Measurements from ENCODE around the gene NCAN. TPM values are rescaled to one million over a fixed set of nuclear protein-coding genes. Genes with fewer than 3 reads are reported as not detected.
"Not testable (repeated sequence)": the region's sequence is repeated elsewhere in the genome, so short reads cannot be mapped to it uniquely, and the experiment has no call there.

The NCAN gene
- total RNA-seq, 1 experiment from 2014 or later, result not detected

DNA sequence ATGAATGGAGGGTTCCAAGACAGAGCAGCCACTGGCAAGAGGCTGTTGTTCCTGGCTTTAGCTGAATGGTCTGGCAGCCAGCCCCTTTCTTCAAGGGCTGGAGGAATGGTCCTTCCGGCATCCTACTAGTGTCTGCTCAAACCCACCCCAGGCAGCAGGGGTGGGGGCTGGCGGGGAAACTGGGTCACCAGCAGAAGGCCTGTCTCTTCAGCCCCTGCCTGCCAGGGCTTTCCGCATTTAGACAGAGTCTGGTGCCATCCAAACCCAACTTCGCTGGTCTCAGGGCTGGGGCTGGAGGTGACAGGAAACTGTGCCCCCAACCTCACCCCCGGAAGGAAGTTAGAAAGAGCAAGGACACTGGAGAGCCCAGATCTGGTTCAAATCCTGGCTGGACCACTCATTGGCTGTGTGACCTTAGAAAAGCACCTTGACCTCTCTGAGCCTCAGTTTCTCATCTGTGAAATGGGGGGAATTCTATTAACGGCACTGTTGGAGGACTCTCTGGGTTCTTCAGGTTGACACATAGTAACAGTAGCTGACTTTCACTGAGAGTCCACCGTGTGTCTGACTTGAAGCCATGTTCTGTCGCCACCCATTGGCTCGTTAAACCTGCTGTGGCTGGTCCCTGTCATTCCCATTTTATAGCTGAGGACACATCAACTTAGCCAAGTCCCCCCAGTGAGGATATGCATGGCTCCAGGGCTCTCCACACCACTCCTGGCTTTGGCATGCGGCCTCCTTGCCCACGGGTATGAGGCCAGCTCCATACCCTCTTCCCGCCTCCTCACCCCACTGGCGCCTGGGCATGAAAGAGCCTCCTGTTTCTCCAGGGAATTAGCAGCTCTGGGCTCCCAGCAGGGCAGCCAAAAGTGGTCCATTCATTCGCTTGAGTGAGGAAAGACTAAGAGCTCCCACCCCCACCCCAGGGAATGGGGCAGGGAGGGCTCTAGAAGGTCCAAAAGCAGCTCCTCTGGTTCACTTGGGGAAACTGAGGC is 6.0 kb upstream of the NCAN start:
- no peak overlapping the region for H3K27ac ChIP-seq
- peaks cover 14% of the 10 kb centered on the region for H3K4me1 ChIP-seq (replicated peaks)
- no peak overlapping the region for H3K4me3 ChIP-seq
- H3K9me3 ChIP-seq (replicated peaks), result no peaks in the 10 kb centered on the region
- H3K36me3 ChIP-seq, result peaks cover 15% of the 10 kb centered on the region
- peaks cover 20% of the 10 kb centered on the region; the same call in 1 of the 2 replicates for H3K27me3 ChIP-seq (replicated peaks)
- DNase-seq (ENCODE audit: low read depth in 1 of 2, low spot score in 2 of 2), result no peak

GRCh38 chr19:19206938-19207337 is 4.8 kb upstream of the NCAN start:
- no peak overlapping the region for H3K4me3 ChIP-seq
- DNase-seq (ENCODE audit: low read depth in 1 of 2, low spot score in 2 of 2), result no peak
- H3K4me1 ChIP-seq (replicated peaks), result peaks cover 14% of the 10 kb centered on the region
- H3K9me3 ChIP-seq (replicated peaks), result no peaks in the 10 kb centered on the region
- peaks cover 28% of the 10 kb centered on the region for H3K27me3 ChIP-seq (replicated peaks)
- H3K36me3 ChIP-seq, result peaks cover 10% of the 10 kb centered on the region; the same call in 1 of the 2 replicates
- H3K27ac ChIP-seq, result no peak overlapping the region

GRCh38 chr19:19207637-19208572 is 3.9 kb upstream of the NCAN start:
- Histone ChIP-seq H3K36me3 (peaks cover 2% of the 10 kb centered on the region; the same call in 1 of the 2 replicates), H3K4me1 (replicated peaks) (peaks cover 6% of the 10 kb centered on the region), H3K9me3 (replicated peaks) (no peaks in the 10 kb centered on the region), H3K27me3 (replicated peaks) (peaks cover 36% of the 10 kb centered on the region), H3K4me3 (no peak overlapping the region), H3K27ac (no peak overlapping the region)
- DNase-seq (ENCODE audit: low read depth in 1 of 2, low spot score in 2 of 2), result no peak

DNA sequence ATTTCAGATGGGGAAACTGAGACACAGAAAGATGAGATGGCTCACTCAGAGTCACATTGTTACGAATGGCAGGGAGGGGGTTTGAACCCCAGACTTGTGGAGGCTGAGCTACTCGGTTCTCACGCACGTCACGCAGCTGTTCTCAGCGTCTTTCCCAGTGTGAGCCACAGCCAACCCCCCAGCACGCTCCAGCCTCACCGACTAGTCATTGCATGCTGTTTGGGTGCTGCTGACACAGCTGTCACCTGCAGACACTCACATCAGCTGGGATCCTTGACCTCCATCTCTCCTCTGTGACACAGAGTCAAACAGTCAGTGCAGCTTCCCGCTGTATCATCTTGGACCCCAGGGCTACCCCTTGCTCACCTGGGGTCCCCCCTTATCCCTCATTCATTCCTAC is 2.4 kb upstream of the NCAN start:
- no peak overlapping the region for H3K4me3 ChIP-seq
- DNase-seq (ENCODE audit: low read depth in 1 of 2, low spot score in 2 of 2), result no peak
- H3K27me3 ChIP-seq (replicated peaks), result peaks cover 41% of the 10 kb centered on the region
- H3K36me3 ChIP-seq, result no peaks in the 10 kb centered on the region
- H3K27ac ChIP-seq, result no peak overlapping the region
- H3K4me1 ChIP-seq (replicated peaks), result no peaks in the 10 kb centered on the region
- H3K9me3 ChIP-seq (replicated peaks), result no peaks in the 10 kb centered on the region

- no peaks in the 10 kb centered on the region for H3K4me1 ChIP-seq (replicated peaks)
- H3K27me3 ChIP-seq (replicated peaks), result peaks cover 41% of the 10 kb centered on the region
Observed at GRCh38 chr19:19212916-19213315, 1.2 kb downstream of the NCAN start.

GRCh38 chr19:19213426-19214158 is 1.8 kb downstream of the NCAN start:
- no peak overlapping the region for H3K4me3 ChIP-seq
- DNase-seq (ENCODE audit: low read depth in 1 of 2, low spot score in 2 of 2), result no peak
- peaks cover 4% of the 10 kb centered on the region; the same call in 1 of the 2 replicates for H3K9me3 ChIP-seq (replicated peaks)
- H3K36me3 ChIP-seq, result no peaks in the 10 kb centered on the region
- peaks cover 41% of the 10 kb centered on the region for H3K27me3 ChIP-seq (replicated peaks)
- no peak overlapping the region for H3K27ac ChIP-seq
- no peaks in the 10 kb centered on the region for H3K4me1 ChIP-seq (replicated peaks)

More at GRCh38 chr19:19212916-19213315, 1.2 kb downstream of the NCAN start:
- Histone ChIP-seq H3K9me3 (replicated peaks) (peaks cover 4% of the 10 kb centered on the region; the same call in 1 of the 2 replicates), H3K4me3 (no peak overlapping the region), H3K27ac (no peak overlapping the region), H3K36me3 (no peaks in the 10 kb centered on the region)
- DNase-seq (ENCODE audit: low read depth in 1 of 2, low spot score in 2 of 2), result no peak

DNA sequence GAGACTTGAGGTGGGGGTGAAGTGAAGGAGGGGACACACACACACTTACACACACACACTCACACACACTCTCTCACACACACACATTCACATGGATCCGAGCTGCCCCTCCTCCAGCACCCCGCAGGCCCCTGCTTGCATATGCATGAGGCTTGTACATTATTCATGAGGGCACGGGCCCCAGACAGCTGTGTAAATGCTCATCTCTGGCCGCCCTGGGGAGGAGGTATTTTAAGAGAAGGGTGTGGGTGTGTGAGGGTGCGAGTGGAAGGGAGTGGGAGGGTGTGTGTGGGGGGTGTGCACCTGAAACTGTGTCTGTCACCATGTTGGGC is 2.4 kb downstream of the NCAN start:
- DNase-seq (ENCODE audit: low read depth in 1 of 2, low spot score in 2 of 2), result no peak
- Histone ChIP-seq H3K4me1 (replicated peaks) (no peaks in the 10 kb centered on the region), H3K4me3 (no peak overlapping the region), H3K27ac (no peak overlapping the region), H3K36me3 (no peaks in the 10 kb centered on the region), H3K27me3 (replicated peaks) (peaks cover 38% of the 10 kb centered on the region), H3K9me3 (replicated peaks) (peaks cover 4% of the 10 kb centered on the region; the same call in 1 of the 2 replicates)

GRCh38 chr19:19214892-19215291 is 3.1 kb downstream of the NCAN start:
- no peaks in the 10 kb centered on the region for H3K36me3 ChIP-seq
- no peaks in the 10 kb centered on the region for H3K4me1 ChIP-seq (replicated peaks)
- DNase-seq (ENCODE audit: low read depth in 1 of 2, low spot score in 2 of 2), result peak; percentile 22 to 65
- H3K9me3 ChIP-seq (replicated peaks), result peaks cover 4% of the 10 kb centered on the region; the same call in 1 of the 2 replicates
- H3K4me3 ChIP-seq, result no peak overlapping the region
- no peak overlapping the region for H3K27ac ChIP-seq
- H3K27me3 ChIP-seq (replicated peaks), result peaks cover 38% of the 10 kb centered on the region

- H3K36me3 ChIP-seq, result no peaks in the 10 kb centered on the region
- no peaks in the 10 kb centered on the region for H3K4me1 ChIP-seq (replicated peaks)
- no peak overlapping the region for H3K4me3 ChIP-seq
- peaks cover 40% of the 10 kb centered on the region for H3K27me3 ChIP-seq (replicated peaks)
- H3K9me3 ChIP-seq (replicated peaks), result peaks cover 4% of the 10 kb centered on the region; the same call in 1 of the 2 replicates
- no peak overlapping the region for H3K27ac ChIP-seq
- DNase-seq (ENCODE audit: low read depth in 1 of 2, low spot score in 2 of 2), result no peak
Observed at GRCh38 chr19:19215792-19216191, 4.0 kb downstream of the NCAN start.

DNA sequence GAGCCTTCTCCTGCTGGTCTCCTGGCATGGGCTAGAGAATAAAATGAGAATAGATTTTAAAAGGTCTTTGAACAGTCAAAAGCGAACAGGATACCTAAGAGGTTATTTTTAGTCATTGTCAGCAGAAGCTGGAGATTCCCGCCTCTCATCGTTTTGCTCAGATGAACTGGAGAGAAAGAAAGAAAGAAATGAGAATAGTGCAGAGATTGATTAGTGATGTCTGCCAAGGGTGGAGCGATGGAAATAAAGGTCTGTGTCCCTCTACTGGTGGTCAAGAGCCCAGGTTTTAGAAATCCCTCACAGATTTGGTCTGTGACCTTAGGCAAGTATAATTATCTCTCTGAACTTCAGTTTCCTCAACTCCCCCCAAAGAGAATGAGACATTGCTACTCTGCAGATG is 5.3 kb downstream of the NCAN start:
- Histone ChIP-seq H3K4me3 (no peak overlapping the region), H3K36me3 (no peaks in the 10 kb centered on the region), H3K27me3 (replicated peaks) (peaks cover 32% of the 10 kb centered on the region), H3K27ac (no peak overlapping the region), H3K4me1 (replicated peaks) (no peaks in the 10 kb centered on the region), H3K9me3 (replicated peaks) (peaks cover 4% of the 10 kb centered on the region; the same call in 1 of the 2 replicates)
- no peak for DNase-seq (ENCODE audit: low read depth in 1 of 2, low spot score in 2 of 2)

GRCh38 chr19:19218911-19219310 is 7.2 kb downstream of the NCAN start:
- Histone ChIP-seq H3K4me3 (no peak overlapping the region), H3K27me3 (replicated peaks) (peaks cover 25% of the 10 kb centered on the region), H3K36me3 (no peaks in the 10 kb centered on the region), H3K27ac (no peak overlapping the region), H3K9me3 (replicated peaks) (peaks cover 4% of the 10 kb centered on the region; the same call in 1 of the 2 replicates), H3K4me1 (replicated peaks) (no peaks in the 10 kb centered on the region)
- DNase-seq (ENCODE audit: low read depth in 1 of 2, low spot score in 2 of 2), result no peak

GRCh38 chr19:19221000-19221399 is 9.2 kb downstream of the NCAN start:
- H3K27me3 ChIP-seq (replicated peaks), result peaks cover 20% of the 10 kb centered on the region
- H3K27ac ChIP-seq; DNase-seq (ENCODE audit: low read depth in 1 of 2, low spot score in 2 of 2): not testable (repeated sequence)

DNA sequence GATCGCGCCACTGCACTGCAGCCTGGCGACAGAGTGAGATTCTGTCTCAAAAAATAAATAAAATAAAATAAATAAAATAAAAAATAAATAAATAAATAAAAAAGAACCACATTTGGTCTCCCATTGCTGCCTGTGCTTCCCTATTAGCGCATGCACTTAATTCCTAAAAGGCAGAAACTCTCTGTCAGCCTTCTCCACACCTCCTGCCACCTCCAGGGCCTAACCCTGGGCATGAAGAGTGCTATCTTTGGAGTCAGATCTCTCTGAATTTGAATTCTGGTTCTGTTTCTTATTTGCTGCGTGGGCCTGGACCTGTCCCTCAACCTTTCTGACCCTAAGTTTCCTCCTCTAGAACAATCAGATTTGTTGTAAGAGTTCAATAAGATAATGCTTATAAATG is 11.3 kb downstream of the NCAN start:
- Histone ChIP-seq H3K36me3 (no peaks in the 10 kb centered on the region), H3K9me3 (replicated peaks) (no peaks in the 10 kb centered on the region), H3K4me1 (replicated peaks) (peaks cover 9% of the 10 kb centered on the region; the same call in 1 of the 2 replicates), H3K27me3 (replicated peaks) (peaks cover 21% of the 10 kb centered on the region), H3K4me3 (no peak overlapping the region), H3K27ac (no peak overlapping the region)
- no peak for DNase-seq (ENCODE audit: low read depth in 1 of 2, low spot score in 2 of 2)

More at GRCh38 chr19:19221000-19221399, 9.2 kb downstream of the NCAN start:
- not testable (repeated sequence) for H3K4me1 ChIP-seq (replicated peaks); H3K36me3 ChIP-seq; H3K4me3 ChIP-seq; H3K9me3 ChIP-seq (replicated peaks)
